GM23338 (cell line): ENCODE results near the gene CACNA1C. TPM values are rescaled to one million over a fixed set of nuclear protein-coding genes. Genes with fewer than 3 reads are reported as not detected.

Experiments used
- ATAC-seq: fragments of 200-7000 bp; cut with Tn5 transposase; 3 replicates; pipeline ENCODE4 v1.9.1; 2020
- DNase-seq: peaks from one replicate; pipeline ENCODE4 v3.0.0-alpha.2; 2015; ENCODE audit warnings: low spot score
- H2AFZ ChIP-seq: fragments of 200-600 bp; sonication (generic); 2 replicates; pipeline ENCODE4 v1.8.0; 2016; ENCODE audit warnings: antibody characterized with exemption, mild to moderate bottlenecking, moderate library complexity
- H3F3A ChIP-seq: fragments of 200-600 bp; sonication (generic); replicated peaks from 2 replicates; pipeline ENCODE4 v1.8.0; 2017; ENCODE audit warnings: antibody characterized with exemption, mixed run types, low read depth
- H3K27ac ChIP-seq: fragments of 200-600 bp; sonication (generic); 2 replicates; pipeline ENCODE4 v1.6.1; 2016; ENCODE audit warnings: low read depth
- H3K27me3 ChIP-seq: fragments of 200-600 bp; sonication (generic); 2 replicates; pipeline ENCODE4 v1.8.0; 2016; ENCODE audit warnings: mild to moderate bottlenecking, mixed run types, moderate library complexity; ENCODE audit not compliant: insufficient read depth
- H3K36me3 ChIP-seq: fragments of 200-600 bp; sonication (generic); 2 replicates; pipeline ENCODE4 v1.8.0; 2016; ENCODE audit warnings: mild to moderate bottlenecking; ENCODE audit not compliant: insufficient read depth
- H3K4me1 ChIP-seq: fragments of 200-600 bp; sonication (generic); 2 replicates; pipeline ENCODE4 v1.8.0; 2016; ENCODE audit warnings: mild to moderate bottlenecking, moderate library complexity; ENCODE audit not compliant: insufficient read depth
- H3K4me2 ChIP-seq: fragments of 200-600 bp; sonication (generic); 2 replicates; pipeline ENCODE4 v1.7.1; 2017; ENCODE audit warnings: mixed run types
- H3K4me3 ChIP-seq: fragments of 200-600 bp; sonication (generic); 2 replicates; pipeline ENCODE4 v1.6.1; 2016; ENCODE audit warnings: mixed run types
- H3K79me2 ChIP-seq: fragments of 200-600 bp; sonication (generic); replicated peaks from 2 replicates; pipeline ENCODE4 v1.8.0; 2017; ENCODE audit warnings: mild to moderate bottlenecking; ENCODE audit not compliant: insufficient read depth
- H3K9me2 ChIP-seq: fragments of 200-600 bp; sonication (generic); 2 replicates; pipeline ENCODE4 v1.8.0; 2017; ENCODE audit not compliant: insufficient read depth
- H4K20me1 ChIP-seq: fragments of 200-600 bp; sonication (generic); replicated peaks from 2 replicates; pipeline ENCODE4 v1.8.0; 2017; ENCODE audit warnings: mild to moderate bottlenecking; ENCODE audit not compliant: insufficient read depth
- H3K27ac Mint-ChIP-seq: 2 replicates; pipeline ENCODE4 v1.8.0; 2020; ENCODE audit warnings: inconsistent platforms, mild to moderate bottlenecking, moderate library complexity, mixed read lengths
- H3K27me3 Mint-ChIP-seq: 3 replicates; pipeline ENCODE4 v1.8.0; 2022; ENCODE audit warnings: low read depth, mild to moderate bottlenecking, moderate library complexity, mixed read lengths, inconsistent platforms; ENCODE audit not compliant: insufficient read depth, poor library complexity
- H3K36me3 Mint-ChIP-seq: 3 replicates; pipeline ENCODE4 v1.8.0; 2021; ENCODE audit warnings: low read depth, mild to moderate bottlenecking, inconsistent platforms, moderate library complexity, mixed read lengths
- H3K4me1 Mint-ChIP-seq: 3 replicates; pipeline ENCODE4 v1.8.0; 2020; ENCODE audit warnings: mild to moderate bottlenecking, inconsistent platforms, mixed read lengths
- H3K4me3 Mint-ChIP-seq: 3 replicates; pipeline ENCODE4 v1.8.0; 2021; ENCODE audit warnings: moderate library complexity, mild to moderate bottlenecking, inconsistent platforms, mixed read lengths
- H3K9me3 Mint-ChIP-seq: 3 replicates; pipeline ENCODE4 v1.8.0; 2020; ENCODE audit warnings: moderate library complexity, mild to moderate bottlenecking, inconsistent platforms, mixed read lengths
- ETS1 ChIP-seq: IDR thresholded peaks from 2 replicates; pipeline ENCODE4 v1.6.1; 2016; ENCODE audit warnings: antibody characterized with exemption
- EZH2 ChIP-seq: fragments of 200-600 bp; sonication (generic); IDR thresholded peaks from one replicate; pipeline ENCODE4 v1.8.0; 2017; ENCODE audit warnings: antibody characterized with exemption, mild to moderate bottlenecking, low read depth; ENCODE audit not compliant: unreplicated experiment
- EZH2phosphoT487 ChIP-seq: fragments of 200-600 bp; sonication (generic); IDR thresholded peaks from one replicate; pipeline ENCODE4 v1.8.1; 2018; ENCODE audit warnings: antibody characterized with exemption; ENCODE audit not compliant: unreplicated experiment
- NANOG ChIP-seq: IDR thresholded peaks from 2 replicates; pipeline ENCODE4 v1.6.1; 2016; ENCODE audit warnings: antibody characterized with exemption, borderline replicate concordance
- ZNF114 ChIP-seq: fragments of 250-450 bp; sonication (Bioruptor Pico); IDR thresholded peaks from 2 replicates; pipeline ENCODE4 v1.5.0; 2020; ENCODE audit warnings: mild to moderate bottlenecking, moderate library complexity
- polyA plus RNA-seq: library from polyadenylated mRNA; unstranded; fragments of >200 nt; fragmentation: Nextera tagmentation; extraction: Ambion mirVana; gene quantifications from 2 replicates; pipeline ENCODE4 v1.2.1, GENCODE V29; 2016
- total RNA-seq: library from RNA; depleted of rRNA; stranded (reverse); fragments of >200 nt; shearing (Covaris generic); gene quantifications from 2 replicates; pipeline ENCODE4 v1.2.3, GENCODE V29; 2014
- TF ChIP-seq, protein P1 (sequence below): fragments of 250-450 bp; sonication (Bioruptor Pico); IDR thresholded peaks from 2 replicates; pipeline ENCODE4 v1.5.0; 2020; ENCODE audit warnings: mild to moderate bottlenecking, moderate library complexity

Gene CACNA1C
- total and polyA plus RNA-seq, 2 experiments from 2014 or later, result 0.78 to 2.1 TPM

DNA sequence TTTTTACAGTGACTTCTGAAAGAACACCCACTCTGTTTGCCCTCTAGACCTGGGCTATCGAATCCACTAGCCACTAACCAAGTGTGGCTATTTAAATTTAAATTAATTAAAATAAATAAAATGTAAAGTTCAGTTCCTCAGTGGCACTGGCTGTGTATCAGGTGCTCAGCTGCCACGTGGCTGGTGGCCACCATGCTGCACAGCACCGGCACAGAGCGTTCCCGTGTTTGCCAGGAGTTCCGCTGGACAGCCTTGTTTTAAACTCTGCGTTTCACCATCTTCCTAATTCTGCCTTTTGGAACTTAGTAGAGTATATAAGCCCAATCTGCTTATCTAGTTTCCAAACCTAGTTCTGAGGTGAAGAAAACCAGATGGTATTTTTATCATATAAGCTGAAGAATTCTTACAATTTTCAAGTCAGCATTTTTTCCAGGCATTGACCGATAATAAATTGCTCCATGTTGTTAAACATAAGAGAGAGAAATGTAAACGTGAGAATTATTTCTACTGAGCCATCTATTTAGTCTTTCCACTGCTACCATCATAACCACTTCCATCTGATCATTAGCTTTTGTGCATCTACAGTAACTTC is 339.0 kb downstream of the CACNA1C start:
- Mint-ChIP-seq H3K4me3 (no peak overlapping the region), H3K9me3 (no peaks in the 10 kb centered on the region), H3K27ac (no peak overlapping the region), H3K27me3 (peaks cover 2% of the 10 kb centered on the region), H3K4me1 (peaks cover 5% of the 10 kb centered on the region; the same call in 1 of the 3 replicates), H3K36me3 (no peaks in the 10 kb centered on the region; the same call in 2 of the 3 replicates)
- Histone ChIP-seq H3K4me2 (no peak overlapping the region), H3K36me3 (no peaks in the 10 kb centered on the region), H3K4me1 (no peaks in the 10 kb centered on the region), H3K27ac (no peak overlapping the region), H3K4me3 (no peak overlapping the region), H3K79me2 (no peaks in the 10 kb centered on the region), H2AFZ (no peak overlapping the region), H3K27me3 (no peaks in the 10 kb centered on the region), H3F3A (no peaks in the 10 kb centered on the region), H3K9me2 (0 out of 2 replicates have a peak, but pooled peaks cover 3% of the 10 kb centered on the region), H4K20me1 (no peaks in the 10 kb centered on the region)
- ATAC-seq (no peak), DNase-seq (no peak)
- TF ChIP-seq EZH2 (no peak), NANOG (no peak)
- TF ChIP-seq, protein P1, sequence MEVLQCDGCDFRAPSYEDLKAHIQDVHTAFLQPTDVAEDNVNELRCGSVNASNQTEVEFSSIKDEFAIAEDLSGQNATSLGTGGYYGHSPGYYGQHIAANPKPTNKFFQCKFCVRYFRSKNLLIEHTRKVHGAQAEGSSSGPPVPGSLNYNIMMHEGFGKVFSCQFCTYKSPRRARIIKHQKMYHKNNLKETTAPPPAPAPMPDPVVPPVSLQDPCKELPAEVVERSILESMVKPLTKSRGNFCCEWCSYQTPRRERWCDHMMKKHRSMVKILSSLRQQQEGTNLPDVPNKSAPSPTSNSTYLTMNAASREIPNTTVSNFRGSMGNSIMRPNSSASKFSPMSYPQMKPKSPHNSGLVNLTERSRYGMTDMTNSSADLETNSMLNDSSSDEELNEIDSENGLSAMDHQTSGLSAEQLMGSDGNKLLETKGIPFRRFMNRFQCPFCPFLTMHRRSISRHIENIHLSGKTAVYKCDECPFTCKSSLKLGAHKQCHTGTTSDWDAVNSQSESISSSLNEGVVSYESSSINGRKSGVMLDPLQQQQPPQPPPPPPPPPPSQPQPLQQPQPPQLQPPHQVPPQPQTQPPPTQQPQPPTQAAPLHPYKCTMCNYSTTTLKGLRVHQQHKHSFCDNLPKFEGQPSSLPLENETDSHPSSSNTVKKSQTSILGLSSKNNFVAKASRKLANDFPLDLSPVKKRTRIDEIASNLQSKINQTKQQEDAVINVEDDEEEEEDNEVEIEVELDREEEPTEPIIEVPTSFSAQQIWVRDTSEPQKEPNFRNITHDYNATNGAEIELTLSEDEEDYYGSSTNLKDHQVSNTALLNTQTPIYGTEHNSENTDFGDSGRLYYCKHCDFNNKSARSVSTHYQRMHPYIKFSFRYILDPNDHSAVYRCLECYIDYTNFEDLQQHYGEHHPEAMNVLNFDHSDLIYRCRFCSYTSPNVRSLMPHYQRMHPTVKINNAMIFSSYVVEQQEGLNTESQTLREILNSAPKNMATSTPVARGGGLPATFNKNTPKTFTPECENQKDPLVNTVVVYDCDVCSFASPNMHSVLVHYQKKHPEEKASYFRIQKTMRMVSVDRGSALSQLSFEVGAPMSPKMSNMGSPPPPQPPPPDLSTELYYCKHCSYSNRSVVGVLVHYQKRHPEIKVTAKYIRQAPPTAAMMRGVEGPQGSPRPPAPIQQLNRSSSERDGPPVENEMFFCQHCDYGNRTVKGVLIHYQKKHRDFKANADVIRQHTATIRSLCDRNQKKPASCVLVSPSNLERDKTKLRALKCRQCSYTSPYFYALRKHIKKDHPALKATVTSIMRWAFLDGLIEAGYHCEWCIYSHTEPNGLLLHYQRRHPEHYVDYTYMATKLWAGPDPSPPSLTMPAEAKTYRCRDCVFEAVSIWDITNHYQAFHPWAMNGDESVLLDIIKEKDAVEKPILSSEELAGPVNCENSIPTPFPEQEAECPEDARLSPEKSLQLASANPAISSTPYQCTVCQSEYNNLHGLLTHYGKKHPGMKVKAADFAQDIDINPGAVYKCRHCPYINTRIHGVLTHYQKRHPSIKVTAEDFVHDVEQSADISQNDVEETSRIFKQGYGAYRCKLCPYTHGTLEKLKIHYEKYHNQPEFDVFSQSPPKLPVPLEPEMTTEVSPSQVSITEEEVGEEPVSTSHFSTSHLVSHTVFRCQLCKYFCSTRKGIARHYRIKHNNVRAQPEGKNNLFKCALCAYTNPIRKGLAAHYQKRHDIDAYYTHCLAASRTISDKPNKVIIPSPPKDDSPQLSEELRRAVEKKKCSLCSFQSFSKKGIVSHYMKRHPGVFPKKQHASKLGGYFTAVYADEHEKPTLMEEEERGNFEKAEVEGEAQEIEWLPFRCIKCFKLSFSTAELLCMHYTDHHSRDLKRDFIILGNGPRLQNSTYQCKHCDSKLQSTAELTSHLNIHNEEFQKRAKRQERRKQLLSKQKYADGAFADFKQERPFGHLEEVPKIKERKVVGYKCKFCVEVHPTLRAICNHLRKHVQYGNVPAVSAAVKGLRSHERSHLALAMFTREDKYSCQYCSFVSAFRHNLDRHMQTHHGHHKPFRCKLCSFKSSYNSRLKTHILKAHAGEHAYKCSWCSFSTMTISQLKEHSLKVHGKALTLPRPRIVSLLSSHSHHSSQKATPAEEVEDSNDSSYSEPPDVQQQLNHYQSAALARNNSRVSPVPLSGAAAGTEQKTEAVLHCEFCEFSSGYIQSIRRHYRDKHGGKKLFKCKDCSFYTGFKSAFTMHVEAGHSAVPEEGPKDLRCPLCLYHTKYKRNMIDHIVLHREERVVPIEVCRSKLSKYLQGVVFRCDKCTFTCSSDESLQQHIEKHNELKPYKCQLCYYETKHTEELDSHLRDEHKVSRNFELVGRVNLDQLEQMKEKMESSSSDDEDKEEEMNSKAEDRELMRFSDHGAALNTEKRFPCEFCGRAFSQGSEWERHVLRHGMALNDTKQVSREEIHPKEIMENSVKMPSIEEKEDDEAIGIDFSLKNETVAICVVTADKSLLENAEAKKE (CRISPR knock-in tag), result no peak

- ATAC-seq (no peak), DNase-seq (no peak)
- no peak overlapping the region for H3K4me3 Mint-ChIP-seq
- Histone ChIP-seq H3K9me2 (0 out of 2 replicates have a peak, but pooled peaks cover 3% of the 10 kb centered on the region), H3K27ac (no peak overlapping the region), H2AFZ (no peak overlapping the region), H3K79me2 (no peaks in the 10 kb centered on the region), H3K4me3 (no peak overlapping the region), H3K27me3 (no peaks in the 10 kb centered on the region), H3K4me1 (no peaks in the 10 kb centered on the region), H3K4me2 (no peak overlapping the region), H3K36me3 (no peaks in the 10 kb centered on the region), H4K20me1 (no peaks in the 10 kb centered on the region), H3F3A (no peaks in the 10 kb centered on the region)
- peaks cover 6% of the 10 kb centered on the region for H3K27me3 Mint-ChIP-seq
- no peaks in the 10 kb centered on the region for H3K9me3 Mint-ChIP-seq
- H3K36me3 Mint-ChIP-seq, result no peaks in the 10 kb centered on the region; the same call in 2 of the 3 replicates
- peaks cover 5% of the 10 kb centered on the region; the same call in 1 of the 3 replicates for H3K4me1 Mint-ChIP-seq
- H3K27ac Mint-ChIP-seq, result no peak overlapping the region
- TF ChIP-seq ZNF114 (no peak), EZH2phosphoT487 (no peak), ETS1 (no peak)
These were observed 340.2 kb downstream of the CACNA1C start for GRCh38 chr12:2393016-2393415.
